WERI-Rb-1 (cell line): ENCODE data around the gene DNAH1.

Source experiments
- DNase-seq: peaks from one replicate; pipeline ENCODE4 v3.0.0-alpha.2; 2020
- H3K27ac ChIP-seq: fragments of 250-450 bp; sonication (Bioruptor Pico); 2 replicates; pipeline ENCODE4 v1.5.1; 2020; ENCODE audit warnings: mild to moderate bottlenecking, moderate library complexity
- H3K27me3 ChIP-seq: fragments of 250-450 bp; sonication (Bioruptor Pico); 2 replicates; pipeline ENCODE4 v1.5.1; 2021; ENCODE audit warnings: mild to moderate bottlenecking, low read depth, moderate library complexity; ENCODE audit not compliant: insufficient read depth, severe bottlenecking
- H3K36me3 ChIP-seq: fragments of 250-450 bp; sonication (Bioruptor Pico); 2 replicates; pipeline ENCODE4 v1.5.1; 2020; ENCODE audit warnings: mild to moderate bottlenecking, moderate library complexity
- H3K4me3 ChIP-seq: 2 replicates; pipeline ENCODE4 v1.5.1; 2011; ENCODE audit warnings: low read depth, mild to moderate bottlenecking, control low read depth, low read length
- H3K9me3 ChIP-seq: fragments of 250-450 bp; sonication (Bioruptor Pico); 2 replicates; pipeline ENCODE4 v1.5.1; 2021; ENCODE audit warnings: mild to moderate bottlenecking, moderate library complexity; ENCODE audit not compliant: severe bottlenecking
- TF ChIP-seq, protein P1 (sequence below): IDR thresholded peaks from 2 replicates; pipeline ENCODE4 v1.5.1; 2011; ENCODE audit warnings: low read depth, mild to moderate bottlenecking, control low read depth, inconsistent platforms, low read length

Gene DNAH1

DNA sequence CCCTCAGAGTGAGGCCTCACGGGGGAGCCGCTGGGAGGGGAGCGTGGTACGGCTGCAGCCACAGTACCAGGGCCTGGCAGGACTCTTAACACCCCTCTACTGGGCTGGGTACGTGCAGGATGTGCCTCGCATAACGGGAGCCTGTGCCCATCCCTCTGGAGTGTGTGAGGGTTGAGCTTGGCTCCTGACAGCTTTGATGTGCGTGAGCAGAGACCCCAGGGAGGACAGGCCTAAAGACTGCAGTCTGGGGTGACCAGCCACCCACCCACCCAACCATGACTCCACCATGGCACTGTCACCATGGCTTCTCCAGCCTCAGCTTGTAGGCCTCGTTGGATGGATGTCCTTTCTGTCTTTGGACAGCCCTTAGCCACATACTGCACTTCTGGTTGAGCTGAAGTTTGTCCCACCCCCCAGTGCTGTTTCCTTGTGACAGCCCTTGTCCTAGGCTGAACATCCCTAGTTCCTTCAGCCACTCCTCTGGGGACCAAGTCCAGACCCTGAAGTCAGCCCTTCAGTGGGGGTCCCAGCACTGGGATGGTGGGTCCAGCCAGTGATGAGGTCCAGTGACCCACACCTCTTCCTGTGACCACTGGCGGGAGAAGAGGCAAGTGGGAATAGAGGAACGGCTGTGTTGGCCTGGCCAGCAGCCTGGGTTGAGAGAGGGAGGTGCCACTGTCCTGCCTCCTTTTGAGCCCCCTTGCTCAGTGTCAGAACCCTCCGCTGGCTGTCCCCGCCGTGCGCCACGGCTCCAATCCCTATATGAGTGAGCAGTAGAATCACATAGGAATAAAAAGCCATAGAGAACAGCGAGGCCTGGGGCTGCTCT lies 22.4 kb upstream of the DNAH1 start:
- H3K27me3 ChIP-seq = no peaks in the 10 kb centered on the region
- DNase-seq = no peak
- TF ChIP-seq, protein P1, sequence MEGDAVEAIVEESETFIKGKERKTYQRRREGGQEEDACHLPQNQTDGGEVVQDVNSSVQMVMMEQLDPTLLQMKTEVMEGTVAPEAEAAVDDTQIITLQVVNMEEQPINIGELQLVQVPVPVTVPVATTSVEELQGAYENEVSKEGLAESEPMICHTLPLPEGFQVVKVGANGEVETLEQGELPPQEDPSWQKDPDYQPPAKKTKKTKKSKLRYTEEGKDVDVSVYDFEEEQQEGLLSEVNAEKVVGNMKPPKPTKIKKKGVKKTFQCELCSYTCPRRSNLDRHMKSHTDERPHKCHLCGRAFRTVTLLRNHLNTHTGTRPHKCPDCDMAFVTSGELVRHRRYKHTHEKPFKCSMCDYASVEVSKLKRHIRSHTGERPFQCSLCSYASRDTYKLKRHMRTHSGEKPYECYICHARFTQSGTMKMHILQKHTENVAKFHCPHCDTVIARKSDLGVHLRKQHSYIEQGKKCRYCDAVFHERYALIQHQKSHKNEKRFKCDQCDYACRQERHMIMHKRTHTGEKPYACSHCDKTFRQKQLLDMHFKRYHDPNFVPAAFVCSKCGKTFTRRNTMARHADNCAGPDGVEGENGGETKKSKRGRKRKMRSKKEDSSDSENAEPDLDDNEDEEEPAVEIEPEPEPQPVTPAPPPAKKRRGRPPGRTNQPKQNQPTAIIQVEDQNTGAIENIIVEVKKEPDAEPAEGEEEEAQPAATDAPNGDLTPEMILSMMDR = no peak
- H3K36me3 ChIP-seq = no peaks in the 10 kb centered on the region
- H3K27ac ChIP-seq = no peak overlapping the region
- no peak overlapping the region for H3K4me3 ChIP-seq
- no peaks in the 10 kb centered on the region for H3K9me3 ChIP-seq

DNA sequence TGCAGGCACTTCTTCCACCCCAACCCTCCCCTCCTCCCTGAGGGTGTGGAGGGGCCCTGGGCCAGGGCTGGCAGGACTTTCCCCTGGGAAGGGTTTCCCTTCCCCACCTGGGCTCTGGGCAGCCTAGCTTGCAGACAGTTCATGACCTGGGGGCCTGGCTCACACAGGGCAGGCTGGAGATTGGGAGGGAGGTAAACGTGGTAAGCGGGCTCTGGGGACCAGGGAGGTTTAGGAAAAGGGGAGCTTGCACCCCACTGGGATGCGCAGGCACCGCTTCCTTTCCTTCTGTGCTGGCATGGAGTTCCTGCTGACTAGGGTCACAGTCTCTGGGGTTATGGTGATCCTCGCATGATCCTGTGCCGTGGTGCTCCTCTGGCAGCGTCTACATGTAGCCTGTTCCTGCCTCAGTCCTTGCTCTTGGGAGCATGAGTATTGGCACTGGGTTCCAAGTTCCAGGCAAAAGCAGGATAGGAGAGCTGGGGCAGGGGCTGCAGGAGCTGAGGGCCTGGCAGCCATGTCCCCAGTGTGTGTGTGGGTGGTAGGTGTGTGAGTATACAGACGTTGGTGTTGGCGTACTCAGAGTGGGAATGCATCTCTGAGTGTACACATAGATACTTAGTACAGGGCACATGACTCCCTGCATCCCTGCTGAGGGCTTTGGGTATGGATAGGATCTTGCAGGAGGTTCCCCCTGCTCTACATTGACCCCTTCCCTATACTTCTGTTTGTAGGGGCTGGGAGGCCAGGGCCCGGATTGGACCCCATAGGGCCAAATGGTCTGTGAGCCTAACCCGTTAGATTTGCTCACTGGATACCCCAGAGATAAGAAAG lies 21.6 kb upstream of the DNAH1 start:
- no peaks in the 10 kb centered on the region for H3K9me3 ChIP-seq
- H3K27ac ChIP-seq = no peak overlapping the region
- no peak overlapping the region for H3K4me3 ChIP-seq
- DNase-seq = no peak
- TF ChIP-seq, protein P1 = no peak
- H3K27me3 ChIP-seq = no peaks in the 10 kb centered on the region
- H3K36me3 ChIP-seq = no peaks in the 10 kb centered on the region

DNA sequence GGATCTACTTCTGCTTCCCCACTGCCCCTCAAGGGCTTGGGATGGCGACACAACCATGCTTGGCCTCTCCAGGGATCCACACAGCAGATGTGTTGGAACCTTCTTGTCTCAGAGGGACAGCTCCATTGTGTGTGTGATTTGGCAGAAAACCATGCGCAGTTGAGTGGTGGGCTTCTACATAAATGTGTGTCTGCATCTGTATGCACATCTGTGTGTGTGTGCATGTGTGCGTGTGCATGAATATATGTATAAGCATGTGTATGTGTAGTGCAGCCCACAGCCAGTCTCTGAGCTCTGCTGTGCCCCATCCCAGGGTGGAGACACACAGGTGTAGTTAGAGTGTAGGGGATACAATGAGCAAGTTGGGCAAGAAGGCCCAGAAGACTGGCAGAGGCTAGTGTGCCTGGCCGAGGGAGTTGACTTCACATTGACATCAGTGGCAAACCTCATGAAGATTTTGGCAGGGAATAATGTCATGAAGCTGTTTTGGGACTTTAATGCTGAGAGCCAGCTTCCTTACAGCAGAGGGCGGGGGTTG lies 20.4 kb upstream of the DNAH1 start:
- TF ChIP-seq, protein P1 = no peak
- Histone ChIP-seq H3K36me3 (no peaks in the 10 kb centered on the region), H3K4me3 (no peak overlapping the region), H3K27ac (no peak overlapping the region), H3K27me3 (no peaks in the 10 kb centered on the region), H3K9me3 (no peaks in the 10 kb centered on the region)
- no peak for DNase-seq

DNA sequence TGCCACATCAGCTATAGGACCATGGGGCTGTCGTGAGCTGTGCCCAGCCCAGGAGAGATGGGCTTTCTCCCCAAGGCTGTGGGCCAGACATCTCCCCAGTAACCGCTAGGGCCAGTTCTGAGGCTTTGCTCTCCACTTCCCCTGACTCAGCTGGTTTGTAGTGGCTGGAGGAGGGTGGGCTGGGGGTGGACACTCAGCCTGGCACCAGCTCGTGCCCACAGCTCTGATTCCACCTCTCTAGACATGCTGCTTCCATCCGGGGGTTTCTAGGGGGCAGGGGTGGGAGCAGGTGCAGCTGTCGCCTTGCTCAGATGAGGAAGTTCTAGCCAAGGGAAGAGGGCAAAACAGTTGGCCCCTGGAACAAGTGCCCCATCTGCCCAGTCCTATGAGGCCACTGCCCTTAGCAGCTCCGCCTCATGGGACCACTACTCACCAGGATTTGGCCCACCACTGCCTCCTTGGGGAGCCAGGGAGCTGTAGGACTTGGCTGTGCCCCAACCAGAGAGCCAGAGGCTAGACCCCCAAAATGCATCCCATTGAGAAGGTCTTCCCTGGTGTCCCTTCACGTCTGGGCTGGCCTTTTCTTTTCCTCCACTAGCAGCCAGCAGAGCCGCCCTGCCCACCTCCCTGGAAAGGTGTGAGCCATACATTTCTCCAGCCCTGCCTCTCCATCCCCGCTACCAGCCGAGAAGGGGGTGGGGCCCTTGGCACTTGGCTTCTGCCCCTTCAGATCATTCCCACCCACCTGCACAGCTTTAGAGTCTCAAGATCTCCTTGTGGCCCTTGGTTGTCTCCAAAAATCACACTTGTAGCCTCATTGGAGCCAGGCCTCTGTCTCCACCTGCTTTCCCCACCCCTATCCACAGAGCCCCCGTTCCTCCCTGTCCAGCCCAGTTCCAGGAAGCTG lies 18.6 kb upstream of the DNAH1 start:
- Histone ChIP-seq H3K4me3 (no peak overlapping the region), H3K27me3 (no peaks in the 10 kb centered on the region), H3K9me3 (no peaks in the 10 kb centered on the region), H3K27ac (no peak overlapping the region), H3K36me3 (no peaks in the 10 kb centered on the region)
- DNase-seq = no peak
- TF ChIP-seq, protein P1 = no peak
